HEK293 (cell line): ENCODE measurements around the gene BCS1L.

Experiments
- GLIS2 ChIP-seq: fragments of 450-650 bp; formaldehyde crosslinking; IDR thresholded peaks from 2 replicates; pipeline ENCODE4 v1.5.1; 2016; ENCODE audit warnings: missing biosample characterization, missing genetic modification characterization
- KLF9 ChIP-seq: fragments of 450-650 bp; formaldehyde crosslinking; IDR thresholded peaks from 2 replicates; pipeline ENCODE4 v1.5.1; 2016; ENCODE audit warnings: missing biosample characterization, missing genetic modification characterization, low read depth
- RBAK ChIP-seq: fragments of 450-650 bp; formaldehyde crosslinking; IDR thresholded peaks from 2 replicates; pipeline ENCODE4 v1.5.1; 2016; ENCODE audit warnings: missing biosample characterization, missing genetic modification characterization
- ZBTB17 ChIP-seq: fragments of 450-650 bp; formaldehyde crosslinking; IDR thresholded peaks from 2 replicates; pipeline ENCODE4 v1.5.1; 2016; ENCODE audit warnings: missing biosample characterization, missing genetic modification characterization
- ZIC2 ChIP-seq: fragments of 450-650 bp; formaldehyde crosslinking; IDR thresholded peaks from 2 replicates; pipeline ENCODE4 v1.5.1; 2016; ENCODE audit warnings: missing biosample characterization, missing genetic modification characterization
- ZNF140 ChIP-seq: fragments of 450-650 bp; formaldehyde crosslinking; IDR thresholded peaks from 2 replicates; pipeline ENCODE4 v1.5.1; 2016; ENCODE audit warnings: missing biosample characterization, missing genetic modification characterization
- ZNF341 ChIP-seq: fragments of 450-650 bp; formaldehyde crosslinking; IDR thresholded peaks from 2 replicates; pipeline ENCODE4; 2016; ENCODE audit warnings: low read depth, missing biosample characterization, missing genetic modification characterization
- ZNF473 ChIP-seq: fragments of 450-650 bp; formaldehyde crosslinking; IDR thresholded peaks from 2 replicates; pipeline ENCODE4 v1.5.1; 2017; ENCODE audit warnings: missing biosample characterization, missing genetic modification characterization
- TF ChIP-seq, protein P1 (sequence below): fragments of 450-650 bp; formaldehyde crosslinking; IDR thresholded peaks from 2 replicates; pipeline ENCODE4 v1.5.1; 2016; ENCODE audit warnings: missing biosample characterization, missing genetic modification characterization
- TF ChIP-seq, protein P2 (sequence below): fragments of 450-650 bp; formaldehyde crosslinking; conservative IDR thresholded peaks from 2 replicates; pipeline ENCODE4 v1.5.1; 2016; ENCODE audit warnings: low read depth, missing biosample characterization, missing genetic modification characterization
- TF ChIP-seq, protein P3 (sequence below): fragments of 450-650 bp; formaldehyde crosslinking; IDR thresholded peaks from 2 replicates; pipeline ENCODE4 v1.5.1; 2016; ENCODE audit warnings: missing biosample characterization, missing genetic modification characterization, low read depth
- TF ChIP-seq, protein P4 (sequence below): fragments of 450-650 bp; formaldehyde crosslinking; IDR thresholded peaks from 2 replicates; pipeline ENCODE4 v1.5.1; 2016; ENCODE audit warnings: missing biosample characterization, missing genetic modification characterization

DNA sequence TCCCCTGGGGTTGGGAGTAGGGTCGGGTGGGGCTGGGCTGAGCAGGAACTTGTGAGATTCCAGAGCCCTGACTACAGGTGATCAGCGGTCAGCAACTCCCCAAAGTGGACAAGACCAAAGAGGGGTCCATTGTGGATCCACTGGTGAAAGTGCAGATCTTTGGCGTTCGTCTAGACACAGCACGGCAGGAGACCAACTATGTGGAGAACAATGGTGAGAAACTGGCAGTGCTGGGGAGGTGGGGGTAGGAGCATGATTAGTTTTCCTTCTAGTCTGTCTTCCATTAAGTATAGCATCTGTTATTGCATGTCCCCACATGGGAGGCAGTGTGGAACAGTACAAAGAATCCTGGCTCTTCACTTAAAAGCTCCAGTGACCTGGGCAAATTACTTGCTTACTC, 23.8 kb upstream of the BCS1L start:
- TF ChIP-seq, protein P1, sequence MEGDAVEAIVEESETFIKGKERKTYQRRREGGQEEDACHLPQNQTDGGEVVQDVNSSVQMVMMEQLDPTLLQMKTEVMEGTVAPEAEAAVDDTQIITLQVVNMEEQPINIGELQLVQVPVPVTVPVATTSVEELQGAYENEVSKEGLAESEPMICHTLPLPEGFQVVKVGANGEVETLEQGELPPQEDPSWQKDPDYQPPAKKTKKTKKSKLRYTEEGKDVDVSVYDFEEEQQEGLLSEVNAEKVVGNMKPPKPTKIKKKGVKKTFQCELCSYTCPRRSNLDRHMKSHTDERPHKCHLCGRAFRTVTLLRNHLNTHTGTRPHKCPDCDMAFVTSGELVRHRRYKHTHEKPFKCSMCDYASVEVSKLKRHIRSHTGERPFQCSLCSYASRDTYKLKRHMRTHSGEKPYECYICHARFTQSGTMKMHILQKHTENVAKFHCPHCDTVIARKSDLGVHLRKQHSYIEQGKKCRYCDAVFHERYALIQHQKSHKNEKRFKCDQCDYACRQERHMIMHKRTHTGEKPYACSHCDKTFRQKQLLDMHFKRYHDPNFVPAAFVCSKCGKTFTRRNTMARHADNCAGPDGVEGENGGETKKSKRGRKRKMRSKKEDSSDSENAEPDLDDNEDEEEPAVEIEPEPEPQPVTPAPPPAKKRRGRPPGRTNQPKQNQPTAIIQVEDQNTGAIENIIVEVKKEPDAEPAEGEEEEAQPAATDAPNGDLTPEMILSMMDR (tag by site-specific recombination) = no peak
- TF ChIP-seq, protein P2, sequence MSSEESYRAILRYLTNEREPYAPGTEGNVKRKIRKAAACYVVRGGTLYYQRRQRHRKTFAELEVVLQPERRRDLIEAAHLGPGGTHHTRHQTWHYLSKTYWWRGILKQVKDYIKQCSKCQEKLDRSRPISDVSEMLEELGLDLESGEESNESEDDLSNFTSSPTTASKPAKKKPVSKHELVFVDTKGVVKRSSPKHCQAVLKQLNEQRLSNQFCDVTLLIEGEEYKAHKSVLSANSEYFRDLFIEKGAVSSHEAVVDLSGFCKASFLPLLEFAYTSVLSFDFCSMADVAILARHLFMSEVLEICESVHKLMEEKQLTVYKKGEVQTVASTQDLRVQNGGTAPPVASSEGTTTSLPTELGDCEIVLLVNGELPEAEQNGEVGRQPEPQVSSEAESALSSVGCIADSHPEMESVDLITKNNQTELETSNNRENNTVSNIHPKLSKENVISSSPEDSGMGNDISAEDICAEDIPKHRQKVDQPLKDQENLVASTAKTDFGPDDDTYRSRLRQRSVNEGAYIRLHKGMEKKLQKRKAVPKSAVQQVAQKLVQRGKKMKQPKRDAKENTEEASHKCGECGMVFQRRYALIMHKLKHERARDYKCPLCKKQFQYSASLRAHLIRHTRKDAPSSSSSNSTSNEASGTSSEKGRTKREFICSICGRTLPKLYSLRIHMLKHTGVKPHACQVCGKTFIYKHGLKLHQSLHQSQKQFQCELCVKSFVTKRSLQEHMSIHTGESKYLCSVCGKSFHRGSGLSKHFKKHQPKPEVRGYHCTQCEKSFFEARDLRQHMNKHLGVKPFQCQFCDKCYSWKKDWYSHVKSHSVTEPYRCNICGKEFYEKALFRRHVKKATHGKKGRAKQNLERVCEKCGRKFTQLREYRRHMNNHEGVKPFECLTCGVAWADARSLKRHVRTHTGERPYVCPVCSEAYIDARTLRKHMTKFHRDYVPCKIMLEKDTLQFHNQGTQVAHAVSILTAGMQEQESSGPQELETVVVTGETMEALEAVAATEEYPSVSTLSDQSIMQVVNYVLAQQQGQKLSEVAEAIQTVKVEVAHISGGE (tag by site-specific recombination) = no peak
- TF ChIP-seq KLF9 (tag by site-specific recombination) (no peak), ZNF473 (tag by site-specific recombination) (no peak), ZBTB17 (tag by site-specific recombination) (no peak), GLIS2 (tag by site-specific recombination) (no peak), ZNF140 (no peak), RBAK (tag by site-specific recombination) (no peak), ZIC2 (tag by site-specific recombination) (no peak), ZNF341 (tag by site-specific recombination) (no peak)
- TF ChIP-seq, protein P3, sequence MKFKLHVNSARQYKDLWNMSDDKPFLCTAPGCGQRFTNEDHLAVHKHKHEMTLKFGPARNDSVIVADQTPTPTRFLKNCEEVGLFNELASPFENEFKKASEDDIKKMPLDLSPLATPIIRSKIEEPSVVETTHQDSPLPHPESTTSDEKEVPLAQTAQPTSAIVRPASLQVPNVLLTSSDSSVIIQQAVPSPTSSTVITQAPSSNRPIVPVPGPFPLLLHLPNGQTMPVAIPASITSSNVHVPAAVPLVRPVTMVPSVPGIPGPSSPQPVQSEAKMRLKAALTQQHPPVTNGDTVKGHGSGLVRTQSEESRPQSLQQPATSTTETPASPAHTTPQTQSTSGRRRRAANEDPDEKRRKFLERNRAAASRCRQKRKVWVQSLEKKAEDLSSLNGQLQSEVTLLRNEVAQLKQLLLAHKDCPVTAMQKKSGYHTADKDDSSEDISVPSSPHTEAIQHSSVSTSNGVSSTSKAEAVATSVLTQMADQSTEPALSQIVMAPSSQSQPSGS (tag by site-specific recombination) = no peak
- TF ChIP-seq, protein P4, sequence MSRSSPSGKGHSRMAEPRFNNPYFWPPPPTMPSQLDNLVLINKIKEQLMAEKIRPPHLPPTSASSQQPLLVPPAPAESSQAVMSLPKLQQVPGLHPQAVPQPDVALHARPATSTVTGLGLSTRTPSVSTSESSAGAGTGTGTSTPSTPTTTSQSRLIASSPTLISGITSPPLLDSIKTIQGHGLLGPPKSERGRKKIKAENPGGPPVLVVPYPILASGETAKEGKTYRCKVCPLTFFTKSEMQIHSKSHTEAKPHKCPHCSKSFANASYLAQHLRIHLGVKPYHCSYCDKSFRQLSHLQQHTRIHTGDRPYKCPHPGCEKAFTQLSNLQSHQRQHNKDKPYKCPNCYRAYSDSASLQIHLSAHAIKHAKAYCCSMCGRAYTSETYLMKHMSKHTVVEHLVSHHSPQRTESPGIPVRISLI (tag by site-specific recombination) = no peak
